H9 (cell line): ENCODE results near the gene TACC2. TPM values are rescaled to one million over a fixed set of nuclear protein-coding genes. Genes with fewer than 3 reads are reported as not detected.

Source experiments
- DNase-seq: peaks from one replicate; pipeline ENCODE4 v3.0.0-alpha.2; 2017
- H2AFZ ChIP-seq: one replicate; pipeline ENCODE4 v1.6.1; 2013; ENCODE audit warnings: mild to moderate bottlenecking, low read length, control low read depth, moderate library complexity
- H2AK5ac ChIP-seq: 2 replicates; pipeline ENCODE4 v1.6.1; 2013; ENCODE audit warnings: low read length, control low read depth, mixed read lengths; ENCODE audit not compliant: insufficient read length
- H2BK120ac ChIP-seq: one replicate; pipeline ENCODE4 v1.6.1; 2013; ENCODE audit warnings: low read depth, mild to moderate bottlenecking, low read length, control low read depth, inconsistent platforms; ENCODE audit not compliant: poor library complexity, severe bottlenecking
- H2BK12ac ChIP-seq: 2 replicates; pipeline ENCODE4 v1.6.1; 2013; ENCODE audit warnings: low read length, control low read depth, mixed read lengths, low read depth; ENCODE audit not compliant: insufficient read length
- H2BK15ac ChIP-seq: 2 replicates; pipeline ENCODE4 v1.6.1; 2013; ENCODE audit warnings: low read depth, low read length, control low read depth
- H2BK20ac ChIP-seq: one replicate; pipeline ENCODE4 v1.6.1; 2013; ENCODE audit warnings: low read depth, mild to moderate bottlenecking, low read length, control low read depth, inconsistent platforms; ENCODE audit not compliant: poor library complexity, severe bottlenecking
- H2BK5ac ChIP-seq: 2 replicates; pipeline ENCODE4 v1.6.1; 2013; ENCODE audit warnings: low read length, control low read depth, mixed read lengths; ENCODE audit not compliant: insufficient read length
- H3K14ac ChIP-seq: 2 replicates; pipeline ENCODE4 v1.6.1; 2013; ENCODE audit warnings: low read length, control low read depth; ENCODE audit not compliant: insufficient read depth
- H3K18ac ChIP-seq: 2 replicates; pipeline ENCODE4 v1.6.1; 2013; ENCODE audit warnings: low read depth, mild to moderate bottlenecking, mixed read lengths, low read length, control low read depth; ENCODE audit not compliant: insufficient read length
- H3K23ac ChIP-seq: 2 replicates; pipeline ENCODE4 v1.6.1; 2013; ENCODE audit warnings: low read length, control low read depth, mixed read lengths, low read depth; ENCODE audit not compliant: insufficient read length
- H3K23me2 ChIP-seq: 2 replicates; pipeline ENCODE4 v1.6.1; 2013; ENCODE audit warnings: low read depth, mild to moderate bottlenecking, mixed read lengths, low read length, control low read depth; ENCODE audit not compliant: insufficient read length, poor library complexity, severe bottlenecking
- H3K27ac ChIP-seq: 2 replicates; pipeline ENCODE4 v1.5.1; 2013; ENCODE audit warnings: low read length, control low read depth, mixed read lengths, low read depth; ENCODE audit not compliant: insufficient read length
- H3K27me3 ChIP-seq: 2 replicates; pipeline ENCODE4 v1.6.1; 2013; ENCODE audit warnings: low read length, control low read depth, inconsistent platforms; ENCODE audit not compliant: insufficient read depth
- H3K4ac ChIP-seq: 2 replicates; pipeline ENCODE4 v1.6.1; 2013; ENCODE audit warnings: low read depth, mild to moderate bottlenecking, control low read depth, inconsistent platforms, low read length, moderate library complexity
- H3K4me1 ChIP-seq: 2 replicates; pipeline ENCODE4 v1.6.1; 2013; ENCODE audit warnings: low read length, control low read depth, inconsistent platforms; ENCODE audit not compliant: insufficient read depth
- H3K4me2 ChIP-seq: 2 replicates; pipeline ENCODE4 v1.6.1; 2013; ENCODE audit warnings: low read length, control low read depth, mixed read lengths; ENCODE audit not compliant: insufficient read length, insufficient read depth
- H3K56ac ChIP-seq: 2 replicates; pipeline ENCODE4 v1.6.1; 2013; ENCODE audit warnings: low read depth, mild to moderate bottlenecking, mixed read lengths, low read length, control low read depth; ENCODE audit not compliant: insufficient read length
- H3K79me1 ChIP-seq: 2 replicates; pipeline ENCODE4 v1.6.1; 2013; ENCODE audit warnings: low read depth, mild to moderate bottlenecking, moderate library complexity, low read length, control low read depth, inconsistent platforms; ENCODE audit not compliant: insufficient read depth, poor library complexity, severe bottlenecking
- H3K79me2 ChIP-seq: 2 replicates; pipeline ENCODE4 v1.6.1; 2013; ENCODE audit warnings: low read length, control low read depth, inconsistent platforms; ENCODE audit not compliant: insufficient read depth
- H3K9ac ChIP-seq: 2 replicates; pipeline ENCODE4 v1.6.1; 2013; ENCODE audit warnings: low read length, control low read depth, mixed read lengths; ENCODE audit not compliant: insufficient read length; ENCODE audit errors: extremely low read depth
- H3K9me3 ChIP-seq: one replicate; pipeline ENCODE4 v1.6.1; 2013; ENCODE audit warnings: low read depth, low read length, inconsistent platforms; ENCODE audit not compliant: control insufficient read depth
- H3T11ph ChIP-seq: one replicate; pipeline ENCODE4 v1.6.1; 2013; ENCODE audit warnings: mild to moderate bottlenecking, low read length, control low read depth, inconsistent platforms
- H4K20me1 ChIP-seq: one replicate; pipeline ENCODE4 v1.6.1; 2013; ENCODE audit not compliant: control insufficient read depth, insufficient read length, insufficient read depth
- H4K5ac ChIP-seq: 2 replicates; pipeline ENCODE4 v1.6.1; 2013; ENCODE audit warnings: low read depth, mild to moderate bottlenecking, mixed read lengths, low read length, control low read depth; ENCODE audit not compliant: insufficient read length
- H4K8ac ChIP-seq: replicated peaks from 2 replicates; pipeline ENCODE4 v1.6.1; 2013; ENCODE audit warnings: low read length, control low read depth, mixed read lengths, low read depth; ENCODE audit not compliant: insufficient read length
- H4K91ac ChIP-seq: 2 replicates; pipeline ENCODE4 v1.6.1; 2013; ENCODE audit warnings: low read depth, mild to moderate bottlenecking, moderate library complexity, mixed read lengths, low read length, control low read depth; ENCODE audit not compliant: insufficient read length
- H3K27ac Mint-ChIP-seq, 3 experiments: 2 replicates in 2 of 3; 3 replicates in 1 of 3; pipeline ENCODE4 v1.8.0; 2020 to 2021; ENCODE audit warnings: mixed read lengths in 3 of 3, mild to moderate bottlenecking in 1 of 3, moderate library complexity in 1 of 3
- H3K27me3 Mint-ChIP-seq: 2 replicates; pipeline ENCODE4 v1.8.0; 2021; ENCODE audit warnings: low read depth, mild to moderate bottlenecking, moderate library complexity, mixed read lengths
- H3K36me3 Mint-ChIP-seq, 3 experiments: 2 replicates in 2 of 3; 3 replicates in 1 of 3; pipeline ENCODE4 v1.8.0; 2020 to 2021; ENCODE audit warnings: low read depth in 3 of 3, mixed read lengths in 3 of 3; ENCODE audit not compliant: insufficient read depth in 1 of 3
- H3K4me1 Mint-ChIP-seq, 2 experiments: 2 replicates each; pipeline ENCODE4 v1.8.0; 2020; ENCODE audit warnings: mixed read lengths in 2 of 2
- H3K4me3 Mint-ChIP-seq, 2 experiments: 2 replicates in 1 of 2; 3 replicates in 1 of 2; pipeline ENCODE4 v1.8.0; 2020 to 2021; ENCODE audit warnings: mild to moderate bottlenecking in 2 of 2, mixed read lengths in 2 of 2, moderate library complexity in 1 of 2
- H3K9me3 Mint-ChIP-seq, 2 experiments: 2 replicates in 1 of 2; 3 replicates in 1 of 2; pipeline ENCODE4 v1.8.0; 2020; ENCODE audit warnings: mild to moderate bottlenecking in 2 of 2, mixed read lengths in 2 of 2, moderate library complexity in 1 of 2
- WGBS: extraction: QIAGEN DNeasy Blood & Tissue Kit; methylation state at CpG from one replicate; pipeline ENCODE4 v1.1.7; 2013; ENCODE audit warnings: missing lambda C conversion rate, low lambda C conversion rate, mixed read lengths; ENCODE audit not compliant: insufficient read length; ENCODE audit errors: extremely low coverage; 5-methylcytosine and 5-hydroxymethylcytosine counted together
- total RNA-seq: library from RNA; stranded (reverse); gene quantifications from 2 replicates; pipeline ENCODE4 v1.2.1, GENCODE V29; 2021
- TF ChIP-seq, protein P1 (sequence below): fragments of 200-600 bp; sonication (generic); conservative IDR thresholded peaks from 3 replicates; pipeline ENCODE4 v1.8.0; 2021; ENCODE audit warnings: antibody characterized with exemption, mild to moderate bottlenecking

Gene TACC2
- total RNA-seq, 1 experiment from 2014 or later, result 58.1 TPM

DNA sequence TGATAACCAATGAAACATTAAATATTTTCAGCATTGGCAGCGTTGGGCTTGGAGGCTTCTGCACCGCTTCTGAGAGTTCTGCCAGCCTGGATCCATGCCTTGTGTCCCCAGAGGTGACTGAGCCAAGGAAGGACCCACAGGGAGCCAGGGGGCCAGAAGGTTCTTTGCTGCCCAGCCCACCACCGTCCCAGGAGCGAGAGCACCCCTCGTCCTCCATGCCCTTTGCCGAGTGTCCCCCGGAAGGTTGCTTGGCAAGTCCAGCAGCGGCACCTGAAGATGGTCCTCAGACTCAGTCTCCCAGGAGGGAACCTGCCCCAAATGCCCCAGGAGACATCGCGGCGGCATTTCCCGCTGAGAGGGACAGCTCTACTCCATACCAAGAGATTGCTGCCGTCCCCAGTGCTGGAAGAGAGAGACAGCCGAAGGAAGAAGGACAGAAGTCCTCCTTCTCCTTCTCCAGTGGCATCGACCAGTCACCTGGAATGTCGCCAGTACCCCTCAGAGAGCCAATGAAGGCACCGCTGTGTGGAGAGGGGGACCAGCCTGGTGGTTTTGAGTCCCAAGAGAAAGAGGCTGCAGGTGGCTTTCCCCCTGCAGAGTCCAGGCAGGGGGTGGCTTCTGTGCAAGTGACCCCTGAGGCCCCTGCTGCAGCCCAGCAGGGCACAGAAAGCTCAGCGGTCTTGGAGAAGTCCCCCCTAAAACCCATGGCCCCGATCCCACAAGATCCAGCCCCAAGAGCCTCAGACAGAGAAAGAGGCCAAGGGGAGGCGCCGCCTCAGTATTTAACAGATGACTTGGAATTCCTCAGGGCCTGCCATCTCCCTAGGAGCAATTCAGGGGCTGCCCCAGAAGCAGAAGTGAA is 93.9 kb downstream of the TACC2 start:
- Histone ChIP-seq H3K56ac (no peak overlapping the region), H4K91ac (no peak overlapping the region), H3T11ph (no peak overlapping the region), H4K20me1 (no peaks in the 10 kb centered on the region), H3K27ac (no peak overlapping the region), H2AK5ac (no peak overlapping the region), H3K4ac (no peak overlapping the region), H2BK12ac (no peak overlapping the region), H3K23ac (no peak overlapping the region), H2BK20ac (no peak overlapping the region), H2BK15ac (no peak overlapping the region), H2BK5ac (no peak overlapping the region), H3K14ac (no peak overlapping the region), H3K79me1 (no peaks in the 10 kb centered on the region), H3K9me3 (no peaks in the 10 kb centered on the region), H3K27me3 (no peaks in the 10 kb centered on the region), H2AFZ (no peak overlapping the region), H3K18ac (no peak overlapping the region), H3K4me1 (no peaks in the 10 kb centered on the region), H3K9ac (no peak overlapping the region), H3K23me2 (no peaks in the 10 kb centered on the region), H4K5ac (no peak overlapping the region), H4K8ac (no peak overlapping the region), H3K4me2 (no peak overlapping the region), H2BK120ac (no peak overlapping the region), H3K79me2 (no peaks in the 10 kb centered on the region)
- Mint-ChIP-seq H3K4me1 (peaks cover 4 to 6% of the 10 kb centered on the region in 2 experiments; a peak in 3 of 4 replicates), H3K9me3 (no peaks in the 10 kb centered on the region), H3K27ac (no peak overlapping the region), H3K27me3 (peaks cover 1% of the 10 kb centered on the region; the same call in 1 of the 2 replicates), H3K4me3 (no peak overlapping the region), H3K36me3 (no peaks in the 10 kb centered on the region; a peak in 2 of 7 replicates)
- no CpG with 5 or more reads among the region's 21 CpGs for WGBS
- TF ChIP-seq, protein P1, sequence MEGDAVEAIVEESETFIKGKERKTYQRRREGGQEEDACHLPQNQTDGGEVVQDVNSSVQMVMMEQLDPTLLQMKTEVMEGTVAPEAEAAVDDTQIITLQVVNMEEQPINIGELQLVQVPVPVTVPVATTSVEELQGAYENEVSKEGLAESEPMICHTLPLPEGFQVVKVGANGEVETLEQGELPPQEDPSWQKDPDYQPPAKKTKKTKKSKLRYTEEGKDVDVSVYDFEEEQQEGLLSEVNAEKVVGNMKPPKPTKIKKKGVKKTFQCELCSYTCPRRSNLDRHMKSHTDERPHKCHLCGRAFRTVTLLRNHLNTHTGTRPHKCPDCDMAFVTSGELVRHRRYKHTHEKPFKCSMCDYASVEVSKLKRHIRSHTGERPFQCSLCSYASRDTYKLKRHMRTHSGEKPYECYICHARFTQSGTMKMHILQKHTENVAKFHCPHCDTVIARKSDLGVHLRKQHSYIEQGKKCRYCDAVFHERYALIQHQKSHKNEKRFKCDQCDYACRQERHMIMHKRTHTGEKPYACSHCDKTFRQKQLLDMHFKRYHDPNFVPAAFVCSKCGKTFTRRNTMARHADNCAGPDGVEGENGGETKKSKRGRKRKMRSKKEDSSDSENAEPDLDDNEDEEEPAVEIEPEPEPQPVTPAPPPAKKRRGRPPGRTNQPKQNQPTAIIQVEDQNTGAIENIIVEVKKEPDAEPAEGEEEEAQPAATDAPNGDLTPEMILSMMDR, result no peak
- DNase-seq, result no peak
